Activated CD4-positive, alpha-beta T cell treated with anti-CD3 and anti-CD28 coated beads, Interleukin-2, amount 10 ng/mL, durations not matched to agents 7 days and 5 days (primary cell): ENCODE data around the gene COL2A1. TPM values are rescaled to one million over a fixed set of nuclear protein-coding genes. Genes with fewer than 3 reads are reported as not detected.

Experiments used
- CTCF ChIA-PET: fragments of 350-600 bp; sonication (Branson Sonifier 250); formaldehyde crosslinking; loops from one replicate; lab custom pipeline; 2021; ENCODE audit warnings: antibody characterized with exemption; lab: Charles Lee
- POLR2A ChIA-PET: fragments of 350-600 bp; sonication (Branson Sonifier 250); formaldehyde crosslinking; loops from one replicate; lab custom pipeline; 2021; ENCODE audit warnings: antibody characterized with exemption; lab: Charles Lee
- DNase-seq: peaks from one replicate; pipeline ENCODE4 v3.0.0-alpha.2; 2020
- H3K27ac Mint-ChIP-seq: one replicate; pipeline ENCODE4 v1.8.0; 2021; ENCODE audit warnings: mild to moderate bottlenecking, moderate library complexity, mixed read lengths
- H3K27me3 Mint-ChIP-seq: one replicate; pipeline ENCODE4 v1.8.0; 2021; ENCODE audit warnings: mixed read lengths
- H3K36me3 Mint-ChIP-seq: one replicate; pipeline ENCODE4 v1.8.0; 2021; ENCODE audit warnings: low read depth, mixed read lengths
- H3K4me1 Mint-ChIP-seq: one replicate; pipeline ENCODE4 v1.8.0; 2021; ENCODE audit warnings: mixed read lengths
- H3K4me3 Mint-ChIP-seq: one replicate; pipeline ENCODE4 v1.8.0; 2021; ENCODE audit warnings: mild to moderate bottlenecking, moderate library complexity, mixed read lengths
- H3K9me3 Mint-ChIP-seq: one replicate; pipeline ENCODE4 v1.8.0; 2021; ENCODE audit warnings: mixed read lengths
- total RNA-seq, 2 experiments: library from RNA; stranded (reverse); gene quantifications; one replicate each; pipeline ENCODE4 v1.2.3, GENCODE V29; 2021

Gene COL2A1
- total RNA-seq, 2 experiments from 2014 or later: not detected

- Mint-ChIP-seq H3K27me3 (peaks cover 93% of the 10 kb centered on the region), H3K4me3 (no peak overlapping the region), H3K36me3 (no peaks in the 10 kb centered on the region), H3K9me3 (no peaks in the 10 kb centered on the region), H3K4me1 (peaks cover 32% of the 10 kb centered on the region), H3K27ac (no peak overlapping the region)
- ChIA-PET POLR2A (interaction anchor here (0.5 to 0.6 kb wide), 2 partner anchors 1236 to 1411 kb away, joined by 3 to 7 read pairs; no protein-coding TSS in a partner anchor), CTCF (interaction anchor here (0.6 to 2.0 kb wide), 8 partner anchors 12 to 274 kb away, joined by 3 to 5 read pairs (median 3); no protein-coding TSS in a partner anchor)
- DNase-seq: no peak
Measured at GRCh38 chr12:48005001-48005749, 899 bp upstream of the COL2A1 start.

DNA sequence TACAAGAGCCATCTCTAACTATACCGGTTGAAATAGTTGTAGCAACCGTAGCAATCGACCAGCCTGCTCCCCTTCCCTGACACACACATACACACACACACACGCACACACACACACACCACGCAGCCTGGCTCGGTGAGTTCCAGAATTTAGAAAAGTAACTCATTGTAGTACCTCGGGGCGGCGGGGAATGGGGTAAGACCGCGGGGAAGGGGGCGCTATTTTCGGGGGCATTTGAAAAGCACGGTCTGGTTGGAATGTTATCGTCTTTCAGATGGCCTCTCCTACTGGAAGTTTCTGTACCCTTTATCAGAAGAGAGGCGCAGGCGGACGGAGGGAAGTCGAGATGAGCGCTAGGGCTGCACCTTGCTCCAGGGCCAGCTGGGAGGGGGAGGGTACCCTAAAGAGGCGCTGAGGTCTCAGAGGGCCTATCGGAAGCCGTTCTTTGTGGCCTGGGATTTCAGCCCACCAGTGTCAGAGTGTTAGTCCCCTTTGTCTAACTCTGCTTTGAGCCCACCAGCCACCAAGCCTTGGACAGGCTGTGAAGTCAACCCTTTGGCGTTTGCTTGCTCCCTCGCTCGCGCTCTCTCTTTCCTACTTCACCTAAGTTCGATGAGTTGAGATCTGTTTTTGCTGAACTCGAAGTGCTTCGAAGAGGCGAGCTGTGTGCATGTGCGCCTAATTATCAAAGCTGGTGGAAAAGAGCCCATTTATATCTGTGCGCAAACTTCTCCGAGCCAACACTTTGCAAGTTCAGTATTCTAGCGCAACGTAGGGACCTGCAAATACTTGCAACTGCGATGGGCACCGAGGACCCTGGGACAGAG is 837 bp downstream of the COL2A1 start:
- ChIA-PET CTCF (interaction anchor here (1.5 to 1.8 kb wide), 2 partner anchors 10 to 65 kb away, joined by 3 to 5 read pairs; no protein-coding TSS in a partner anchor), POLR2A (interaction anchor here (0.6 kb wide), 1 partner anchor 42 kb away, joined by 3 read pairs; no protein-coding TSS in a partner anchor)
- Mint-ChIP-seq H3K27ac (peak overlapping the region; percentile 34), H3K36me3 (no peaks in the 10 kb centered on the region), H3K27me3 (peaks cover 95% of the 10 kb centered on the region), H3K4me3 (peak overlapping the region; percentile 35), H3K9me3 (no peaks in the 10 kb centered on the region), H3K4me1 (peaks cover 32% of the 10 kb centered on the region)
- DNase-seq: no peak

DNA sequence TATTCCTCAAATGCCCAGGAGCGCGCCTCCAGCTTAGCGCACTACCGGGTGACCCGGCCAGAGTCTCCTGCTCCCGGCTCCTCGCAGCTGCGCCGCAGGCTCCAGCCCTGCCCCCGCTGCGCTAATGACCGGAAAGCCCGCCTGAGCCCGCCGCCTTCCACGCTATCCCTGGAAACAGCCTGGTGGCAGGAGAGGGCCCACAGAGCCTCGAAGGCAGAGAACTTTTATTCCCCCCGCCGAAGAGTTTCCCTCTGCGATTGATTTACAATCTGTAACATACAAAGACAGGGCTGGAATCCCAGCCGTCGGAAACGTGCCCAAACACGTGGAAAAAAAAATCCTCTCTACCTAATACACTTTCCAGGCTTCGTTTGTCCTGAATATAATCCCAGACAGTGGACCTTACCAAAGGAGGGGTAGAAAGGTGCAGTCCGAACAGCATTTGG is 1.5 kb downstream of the COL2A1 start:
- H3K4me3 Mint-ChIP-seq: no peak overlapping the region

GRCh38 chr12:48002414-48002730 is 1.9 kb downstream of the COL2A1 start:
- Mint-ChIP-seq H3K27me3 (peaks cover 93% of the 10 kb centered on the region), H3K9me3 (no peaks in the 10 kb centered on the region), H3K27ac (no peak overlapping the region), H3K4me1 (peaks cover 32% of the 10 kb centered on the region), H3K4me3 (peak overlapping the region; percentile 41), H3K36me3 (no peaks in the 10 kb centered on the region)
- no peak for DNase-seq
- CTCF ChIA-PET: interaction anchor here (1.0 to 1.5 kb wide), 3 partner anchors 9 to 11 kb away, joined by 3 to 4 read pairs (median 3); no protein-coding TSS in a partner anchor
- POLR2A ChIA-PET: no interaction called here

More for the DNA sequence above, 1.5 kb downstream of the COL2A1 start:
- no peaks in the 10 kb centered on the region for H3K9me3 Mint-ChIP-seq
- DNase-seq: no peak
- H3K36me3 Mint-ChIP-seq: no peaks in the 10 kb centered on the region
- ChIA-PET CTCF (interaction anchor here (1.0 to 1.2 kb wide), 2 partner anchors 8 to 9 kb away, joined by 3 to 4 read pairs; no protein-coding TSS in a partner anchor), POLR2A (interaction anchor here (0.6 kb wide), 1 partner anchor 42 kb away, joined by 3 read pairs; no protein-coding TSS in a partner anchor)
- H3K27me3 Mint-ChIP-seq: peaks cover 95% of the 10 kb centered on the region
- H3K4me1 Mint-ChIP-seq: peaks cover 32% of the 10 kb centered on the region
- H3K27ac Mint-ChIP-seq: no peak overlapping the region

DNA sequence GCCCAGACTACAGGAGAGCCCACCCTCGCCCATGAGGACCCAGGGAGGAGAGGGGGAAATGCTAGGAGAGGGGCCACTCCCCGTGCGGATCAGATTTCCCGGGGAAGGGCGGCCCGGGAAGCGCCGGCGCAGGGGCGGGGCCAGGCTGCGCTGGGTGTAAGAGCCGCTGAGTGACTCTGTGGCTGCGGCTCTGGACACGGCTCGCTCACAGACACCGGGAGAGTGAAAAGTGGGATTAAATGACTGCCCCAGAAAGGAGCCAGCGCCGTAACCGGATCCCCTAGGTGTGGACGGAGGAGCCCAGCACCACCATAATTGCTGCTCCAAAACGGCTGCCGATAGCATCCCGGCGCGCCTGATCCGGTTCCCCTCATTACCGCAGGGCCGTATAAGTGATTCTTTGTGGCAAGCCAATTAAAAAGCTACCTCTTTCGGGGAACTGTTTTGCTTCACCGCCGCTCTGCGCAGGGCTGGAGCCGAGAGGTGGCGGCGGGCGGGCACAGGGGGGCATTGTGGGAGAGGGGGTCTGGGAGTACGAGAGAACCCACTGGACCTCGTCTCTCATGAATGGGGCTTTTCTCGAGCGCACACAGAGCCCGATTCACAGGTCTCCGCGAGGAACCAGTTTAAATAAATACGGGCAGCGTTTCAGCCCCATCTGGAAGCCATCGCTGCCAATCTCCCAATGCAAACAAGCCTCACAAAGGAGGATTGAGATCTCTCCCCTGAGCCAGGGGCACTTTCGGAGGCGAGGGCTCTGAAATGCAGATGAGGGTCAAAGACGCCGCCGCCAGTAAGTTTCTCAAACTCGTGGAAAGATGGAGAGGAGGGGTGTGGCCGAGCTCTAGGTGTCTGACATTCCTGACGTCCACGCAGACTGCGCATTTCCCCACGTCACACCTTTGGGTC is 2.5 kb downstream of the COL2A1 start:
- CTCF ChIA-PET: interaction anchor here (1.0 to 1.5 kb wide), 3 partner anchors 8 to 10 kb away, joined by 3 to 4 read pairs (median 3); no protein-coding TSS in a partner anchor
- Mint-ChIP-seq H3K4me1 (peaks cover 32% of the 10 kb centered on the region), H3K27me3 (peaks cover 93% of the 10 kb centered on the region), H3K9me3 (no peaks in the 10 kb centered on the region), H3K36me3 (no peaks in the 10 kb centered on the region), H3K4me3 (peak overlapping the region; percentile 41), H3K27ac (no peak overlapping the region)
- POLR2A ChIA-PET: no interaction called here
- DNase-seq: no peak

- Mint-ChIP-seq H3K4me1 (peaks cover 32% of the 10 kb centered on the region), H3K9me3 (no peaks in the 10 kb centered on the region), H3K4me3 (peak overlapping the region; percentile 41), H3K27ac (no peak overlapping the region), H3K27me3 (peaks cover 95% of the 10 kb centered on the region), H3K36me3 (no peaks in the 10 kb centered on the region)
- CTCF ChIA-PET: interaction anchor here (0.8 to 1.5 kb wide), 3 partner anchors 9 to 172 kb away, joined by 3 read pairs; no protein-coding TSS in a partner anchor
- POLR2A ChIA-PET: no interaction called here
- no peak for DNase-seq
Measured at GRCh38 chr12:48000878-48001504, 3.3 kb downstream of the COL2A1 start.

- Mint-ChIP-seq H3K36me3 (no peaks in the 10 kb centered on the region), H3K27me3 (peaks cover 93% of the 10 kb centered on the region), H3K4me3 (no peak overlapping the region), H3K4me1 (peaks cover 30% of the 10 kb centered on the region), H3K9me3 (no peaks in the 10 kb centered on the region), H3K27ac (no peak overlapping the region)
- ChIA-PET CTCF (interaction anchor here (0.8 kb wide), 1 partner anchor 171 kb away, joined by 3 read pairs; no protein-coding TSS in a partner anchor), POLR2A (no interaction called here)
- no peak for DNase-seq
Measured at GRCh38 chr12:47999816-48000215, 4.5 kb downstream of the COL2A1 start.

- CTCF ChIA-PET: no interaction called here
- Mint-ChIP-seq H3K36me3 (no peaks in the 10 kb centered on the region), H3K9me3 (no peaks in the 10 kb centered on the region), H3K27me3 (peaks cover 96% of the 10 kb centered on the region), H3K27ac (no peak overlapping the region), H3K4me1 (peaks cover 14% of the 10 kb centered on the region), H3K4me3 (no peak overlapping the region)
- DNase-seq: no peak
- POLR2A ChIA-PET: no interaction called here
Measured at GRCh38 chr12:47997321-47997720, 7.0 kb downstream of the COL2A1 start.

- no peak for DNase-seq
- H3K36me3 Mint-ChIP-seq: no peaks in the 10 kb centered on the region
- H3K27ac Mint-ChIP-seq: no peak overlapping the region
- H3K27me3 Mint-ChIP-seq: peaks cover 96% of the 10 kb centered on the region
- H3K4me3 Mint-ChIP-seq: no peak overlapping the region
- no peaks in the 10 kb centered on the region for H3K9me3 Mint-ChIP-seq
- ChIA-PET POLR2A (no interaction called here), CTCF (interaction anchor here (1.4 kb wide), 1 partner anchor 19 kb away, joined by 3 read pairs; no protein-coding TSS in a partner anchor)
- H3K4me1 Mint-ChIP-seq: peaks cover 6% of the 10 kb centered on the region
Measured at GRCh38 chr12:47995981-47996401, 8.3 kb downstream of the COL2A1 start.

- Mint-ChIP-seq H3K9me3 (no peaks in the 10 kb centered on the region), H3K4me1 (peaks cover 27% of the 10 kb centered on the region), H3K36me3 (no peaks in the 10 kb centered on the region), H3K27ac (no peak overlapping the region), H3K27me3 (peaks cover 86% of the 10 kb centered on the region), H3K4me3 (no peak overlapping the region)
- CTCF ChIA-PET: interaction anchor here (1.7 to 1.8 kb wide), 2 partner anchors 9 to 11 kb away, joined by 3 to 5 read pairs; partner anchors contain the start of gene COL2A1
- no peak for DNase-seq
- POLR2A ChIA-PET: no interaction called here
Measured at GRCh38 chr12:47993491-47993890, 10.8 kb downstream of the COL2A1 start.

GRCh38 chr12:47992776-47993175 is 11.5 kb downstream of the COL2A1 start:
- POLR2A ChIA-PET: no interaction called here
- Mint-ChIP-seq H3K4me1 (peaks cover 27% of the 10 kb centered on the region), H3K9me3 (no peaks in the 10 kb centered on the region), H3K4me3 (no peak overlapping the region), H3K27ac (no peak overlapping the region), H3K36me3 (no peaks in the 10 kb centered on the region), H3K27me3 (peaks cover 86% of the 10 kb centered on the region)
- CTCF ChIA-PET: interaction anchor here (1.7 to 1.8 kb wide), 2 partner anchors 9 to 11 kb away, joined by 3 to 5 read pairs; partner anchors contain the start of gene COL2A1
- no peak for DNase-seq
